IPS DF 4.7 (cell line): Measurements from ENCODE around the gene DGKK.
"Not testable (repeated sequence)": the region's sequence is repeated elsewhere in the genome, so short reads cannot be mapped to it uniquely, and the experiment has no call there.

Source experiments
- DNase-seq: peaks from one replicate; pipeline ENCODE4 v3.0.0-alpha.2; 2013; ENCODE audit warnings: low spot score; ENCODE audit errors: extremely low read depth

Gene DGKK

DNA sequence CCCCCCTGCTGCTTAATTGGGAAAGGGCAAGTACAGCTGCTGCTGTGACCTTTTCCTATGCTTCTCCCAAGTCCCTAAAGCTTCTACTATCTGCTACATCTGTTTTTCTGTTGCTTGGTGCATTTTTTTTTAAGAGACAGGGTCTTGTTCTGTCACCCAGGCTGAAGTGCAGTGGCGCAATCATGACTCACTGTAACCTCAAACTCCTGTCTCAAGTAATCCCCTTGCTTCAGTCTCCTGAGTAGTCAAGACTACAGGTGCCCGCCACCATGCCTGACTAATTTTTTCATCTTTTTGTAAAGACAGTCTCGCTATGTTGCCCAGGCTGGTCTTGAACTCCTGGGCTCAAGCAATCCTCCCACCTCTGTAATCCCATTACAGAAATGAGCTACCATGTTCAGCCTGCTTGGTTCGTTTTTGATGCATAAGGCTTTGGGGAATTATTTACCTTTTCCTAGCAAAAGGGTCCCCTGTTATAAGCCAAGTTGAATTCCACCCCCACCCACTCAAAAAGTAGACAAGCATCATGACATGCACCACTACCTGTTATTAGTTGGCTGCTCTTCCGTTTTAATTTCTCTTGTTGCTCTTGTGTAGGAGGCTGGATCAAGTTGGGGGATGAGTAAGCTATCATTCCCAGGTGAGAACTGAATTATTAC, 39.6 kb downstream of the DGKK start:
- no peak for DNase-seq

DNA sequence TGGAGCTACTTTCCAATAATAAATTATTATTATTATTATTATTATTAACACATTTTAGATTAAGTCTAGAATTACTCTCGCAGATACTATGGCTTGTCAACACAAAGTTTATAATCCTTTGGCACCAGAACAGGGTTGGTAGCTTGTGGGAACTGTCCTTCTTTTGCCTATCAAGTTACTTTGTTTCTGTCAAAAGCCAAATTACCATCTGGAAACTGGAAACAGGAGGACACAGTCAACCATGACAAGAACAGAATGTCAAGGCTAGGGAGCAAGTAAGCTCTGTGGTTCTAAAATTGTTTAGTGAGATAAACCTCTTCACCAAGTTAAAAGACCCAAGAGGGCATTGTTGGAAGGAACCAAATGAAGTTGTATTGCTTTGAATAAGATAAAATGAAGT, 42.5 kb downstream of the DGKK start:
- DNase-seq: no peak

DNA sequence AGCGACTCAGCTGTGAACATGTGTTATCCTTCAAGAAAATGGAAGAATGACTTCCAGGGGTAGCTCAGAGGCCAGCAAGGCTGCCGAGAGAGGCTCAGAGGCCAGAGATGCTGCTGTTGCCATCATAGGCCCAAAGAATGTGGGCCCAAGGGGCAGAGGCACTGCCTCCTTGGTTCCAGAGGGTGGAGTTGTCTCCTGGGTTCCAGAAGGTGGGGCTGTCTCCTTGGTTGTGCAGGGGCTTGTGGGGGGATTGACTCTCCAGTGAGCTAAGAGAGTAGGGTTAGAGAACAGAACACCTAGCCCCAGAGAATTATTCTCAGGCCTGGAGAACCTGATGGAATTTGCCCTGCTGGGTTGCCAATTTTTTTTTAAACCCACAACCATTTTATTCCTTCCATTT, 62.6 kb downstream of the DGKK start:
- no peak for DNase-seq

DNA sequence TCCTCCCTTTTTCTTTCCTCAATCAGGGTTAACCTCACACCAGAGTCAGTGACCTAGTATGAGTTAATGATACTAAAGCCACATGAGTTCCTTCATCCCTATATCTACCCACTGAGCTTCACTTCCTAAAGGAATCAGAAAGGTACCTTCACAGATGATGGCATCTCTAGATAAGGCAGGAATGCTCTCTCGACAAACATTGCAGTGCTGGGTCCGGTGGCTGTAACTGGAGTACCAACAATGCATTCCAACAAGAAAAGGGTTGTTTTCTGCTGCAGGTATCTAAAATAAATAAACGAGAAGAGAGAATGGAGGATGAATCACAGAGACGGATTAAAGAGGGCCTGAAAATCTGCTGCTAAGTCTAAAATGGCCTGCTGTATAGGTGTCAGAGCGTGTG, 66.7 kb downstream of the DGKK start:
- DNase-seq: no peak

DNA sequence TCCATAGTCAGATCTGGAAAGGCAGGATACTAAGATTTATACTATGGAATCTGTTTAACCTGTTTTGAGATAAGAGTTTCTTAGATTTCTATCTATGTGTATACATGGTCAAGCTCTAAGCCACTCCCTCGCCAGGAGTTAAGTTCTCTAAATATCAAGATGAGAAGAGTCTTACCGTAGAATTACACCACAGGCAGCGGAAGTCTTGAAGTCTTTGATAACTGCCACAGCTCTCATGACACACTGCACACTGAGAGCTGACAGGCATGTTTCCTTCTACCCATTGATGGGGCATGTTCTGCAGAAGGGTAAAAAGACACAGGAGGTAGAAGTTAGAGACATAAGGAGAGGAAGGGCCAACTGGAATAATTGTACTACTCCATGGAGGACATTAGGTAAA, 67.7 kb downstream of the DGKK start:
- DNase-seq: no peak

DNA sequence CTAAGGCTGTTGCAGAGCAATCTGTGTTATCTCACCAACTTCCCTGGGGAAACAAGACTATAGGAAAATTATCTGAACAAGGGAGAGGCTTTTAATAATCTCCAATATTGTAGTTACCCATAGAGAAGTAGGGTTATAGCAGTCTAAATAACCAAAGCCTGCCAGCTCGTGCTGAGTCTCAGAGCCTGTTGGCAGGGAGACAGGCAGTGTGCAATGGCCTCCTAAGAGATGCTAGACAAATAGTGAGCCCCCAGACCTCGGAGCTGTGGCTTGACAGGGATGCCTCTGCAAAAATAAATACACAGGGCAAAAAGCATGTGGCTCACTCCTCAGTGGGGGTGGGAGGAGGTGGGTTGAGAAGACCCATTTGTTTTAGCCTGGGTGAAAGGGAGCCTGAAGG, 76.7 kb downstream of the DGKK start:
- DNase-seq: no peak

DNA sequence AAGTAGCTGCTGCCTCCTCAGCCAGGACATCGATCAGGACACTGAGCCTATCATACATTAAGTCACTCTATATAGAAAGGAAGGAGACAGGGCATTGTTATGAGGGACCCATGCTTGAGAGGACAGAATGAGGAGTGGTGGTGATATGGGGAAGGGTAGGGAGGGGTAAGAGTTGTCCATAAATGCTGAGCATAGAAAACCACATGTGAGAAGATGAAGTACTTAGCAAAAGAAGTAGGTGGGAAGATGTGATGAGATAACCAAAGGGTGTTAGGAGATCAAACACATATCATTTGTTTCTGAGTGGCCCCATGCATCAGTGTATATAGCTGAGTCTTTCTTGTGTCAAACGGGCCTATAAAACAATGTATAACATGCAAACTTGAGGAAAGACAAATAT, 84.1 kb downstream of the DGKK start:
- DNase-seq: no peak

DNA sequence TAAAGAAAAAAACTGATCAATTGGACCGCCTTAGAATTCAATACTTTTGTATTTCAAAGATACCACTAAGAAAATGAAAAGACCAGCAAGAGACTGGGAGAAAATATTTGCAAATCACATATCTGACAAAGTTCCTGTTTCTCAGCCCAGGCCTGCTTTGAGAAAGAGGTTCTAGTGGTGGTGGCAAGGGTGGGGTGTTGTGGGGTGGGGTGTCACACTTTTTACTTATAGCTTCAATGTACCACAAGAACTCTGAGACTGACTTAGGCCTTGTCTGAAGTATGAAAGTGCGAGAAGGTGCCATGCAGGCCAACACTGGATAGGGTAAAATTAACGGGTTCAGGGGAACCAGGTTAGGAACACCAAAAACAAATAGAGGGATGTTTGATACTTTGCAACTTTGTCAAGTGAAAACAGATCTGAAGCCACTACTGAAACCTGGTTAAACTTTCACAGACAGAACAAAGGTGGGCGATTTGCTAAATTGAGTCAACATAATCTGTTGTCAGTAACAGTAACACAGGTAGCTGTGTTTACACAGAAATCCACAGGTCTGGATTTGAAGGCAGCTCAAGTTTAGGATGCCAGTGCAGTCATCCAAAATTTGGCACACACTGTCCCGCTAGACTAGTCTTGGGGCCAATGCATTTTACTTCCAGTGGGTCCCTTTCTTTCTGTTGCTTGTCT, 88.8 kb downstream of the DGKK start:
- no peak for DNase-seq

DNA sequence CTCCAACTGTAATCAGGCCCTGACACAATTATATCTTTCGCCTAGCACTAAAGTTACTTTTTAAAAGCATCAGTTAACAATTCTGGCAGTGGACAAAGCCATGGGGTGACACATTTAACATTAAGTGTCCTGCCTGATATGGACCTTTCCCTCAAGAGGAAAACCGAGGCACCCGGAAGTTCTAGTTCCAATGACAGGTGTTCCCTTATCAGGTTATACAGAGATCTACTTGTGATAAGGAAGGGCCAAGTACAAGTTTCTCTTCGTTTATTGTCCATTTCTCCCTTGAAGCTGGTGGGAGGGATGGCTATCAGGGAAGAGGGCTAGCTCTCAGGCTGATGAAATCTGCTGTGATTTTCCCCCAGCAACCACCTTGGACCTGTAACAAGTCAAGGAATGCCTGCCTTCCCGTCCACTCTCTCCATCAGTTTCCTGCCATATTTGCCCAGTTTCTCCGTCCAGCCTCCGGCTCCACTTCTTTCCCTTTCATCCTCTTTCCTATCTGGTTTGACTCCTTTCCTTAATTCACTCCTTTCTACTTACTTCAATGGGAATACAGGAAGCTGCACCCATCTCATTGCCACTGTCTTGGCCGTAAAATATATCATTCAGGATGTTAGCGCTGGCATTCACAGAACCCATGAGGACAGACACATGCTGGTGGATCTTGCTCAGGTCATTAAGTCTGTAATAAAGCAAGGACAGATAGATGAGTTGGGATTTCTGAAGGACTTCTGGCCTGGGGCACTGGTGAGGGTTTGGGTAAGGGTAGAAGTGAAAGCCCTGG, 95.0 kb downstream of the DGKK start:
- DNase-seq: no peak

DNA sequence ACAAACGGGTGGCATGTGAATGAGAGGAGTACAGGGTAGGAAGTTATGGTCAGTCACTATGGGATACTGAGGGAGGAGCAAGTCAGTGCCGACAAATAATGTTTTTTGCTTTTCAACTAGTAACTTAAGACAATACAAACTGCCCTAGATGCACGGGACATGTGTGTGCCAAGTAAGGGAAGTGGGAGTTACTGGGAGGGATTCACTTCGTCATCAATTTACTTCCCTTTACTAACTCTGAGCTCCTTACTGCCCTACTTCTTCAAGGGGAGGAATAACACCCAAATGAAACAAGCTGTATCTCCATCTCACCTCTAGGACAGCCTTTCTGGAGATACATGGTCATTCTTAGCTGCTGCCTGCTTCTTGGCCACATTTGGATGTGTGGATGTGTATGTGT, 97.7 kb downstream of the DGKK start:
- no peak for DNase-seq

DNA sequence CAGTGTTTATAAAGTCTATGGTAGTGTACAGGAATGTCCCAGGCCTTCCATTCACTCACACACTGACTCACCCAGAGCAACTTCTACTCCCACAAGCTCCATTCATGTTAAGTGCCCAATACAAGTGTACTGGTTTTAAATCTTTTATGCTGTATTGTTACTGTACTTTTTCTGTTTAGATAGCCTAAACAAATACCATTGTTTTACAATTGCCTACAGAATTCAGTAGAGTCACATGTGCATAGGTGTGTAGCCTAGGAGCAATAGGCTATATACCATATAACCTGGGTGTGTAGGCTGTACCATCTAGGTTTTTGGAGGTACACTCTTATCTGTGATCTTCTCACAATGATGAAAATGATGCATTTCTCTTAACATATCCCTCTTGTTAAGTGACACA, 126.7 kb downstream of the DGKK start:
- DNase-seq: no peak

DNA sequence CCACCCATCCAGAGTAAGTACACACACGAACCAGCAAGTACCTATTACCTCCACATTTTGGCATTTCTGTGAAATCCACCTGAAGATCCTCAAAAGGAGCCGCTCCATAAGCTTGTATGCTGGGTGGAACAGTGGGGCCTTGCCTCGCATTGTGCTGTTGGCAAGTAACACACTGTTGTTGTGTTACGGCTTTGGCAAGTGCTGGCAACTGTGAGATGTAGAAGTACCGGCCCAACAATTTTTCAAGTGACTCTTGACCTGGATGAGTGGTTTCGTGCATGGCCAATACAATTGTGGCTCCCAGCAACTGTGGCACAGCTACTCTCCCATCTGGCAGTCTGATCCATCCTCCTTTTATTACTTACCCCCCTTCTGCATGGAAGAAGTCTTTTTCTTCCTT, 137.3 kb downstream of the DGKK start:
- DNase-seq: no peak

DNA sequence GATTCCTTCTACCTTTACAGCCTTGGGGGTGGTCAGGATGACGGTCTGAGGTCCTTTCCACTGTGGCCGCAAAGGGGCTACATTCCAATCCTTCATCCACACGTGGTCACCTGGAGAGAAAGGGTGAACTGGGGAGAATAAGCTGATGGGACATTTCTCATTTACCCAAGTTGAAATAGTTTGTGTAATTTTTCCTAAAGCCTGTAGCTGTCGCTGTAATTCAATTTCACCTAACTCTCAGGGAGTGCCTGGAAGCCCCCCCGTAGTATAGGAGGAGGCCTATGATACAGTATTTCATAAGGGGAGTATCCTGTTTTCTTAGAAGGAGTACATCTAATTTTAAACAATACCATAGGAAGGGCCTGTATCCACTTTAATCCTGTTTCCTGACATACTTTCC, 138.0 kb downstream of the DGKK start:
- DNase-seq: not testable (repeated sequence)

DNA sequence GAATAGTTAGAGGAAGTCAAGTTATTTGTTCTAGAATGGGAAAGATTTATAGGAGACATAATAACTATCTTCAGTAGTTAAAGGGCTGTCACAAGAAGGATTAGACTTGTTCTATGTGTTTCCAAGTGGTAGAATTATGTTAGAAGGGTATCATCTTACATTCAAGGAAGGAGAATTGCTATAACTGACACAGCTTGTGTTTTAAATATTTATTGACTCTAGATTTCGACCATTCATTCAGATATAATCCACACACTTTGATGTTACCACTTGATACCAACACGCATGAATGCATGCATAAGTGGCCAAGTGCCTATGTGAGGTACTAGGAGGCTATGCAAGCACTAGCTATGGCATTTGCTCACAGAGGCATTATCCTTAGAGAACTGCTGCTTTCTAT, 143.4 kb downstream of the DGKK start:
- no peak for DNase-seq
